Measurements from ENCODE around the gene LMX1A.

LMX1A gene

DNA sequence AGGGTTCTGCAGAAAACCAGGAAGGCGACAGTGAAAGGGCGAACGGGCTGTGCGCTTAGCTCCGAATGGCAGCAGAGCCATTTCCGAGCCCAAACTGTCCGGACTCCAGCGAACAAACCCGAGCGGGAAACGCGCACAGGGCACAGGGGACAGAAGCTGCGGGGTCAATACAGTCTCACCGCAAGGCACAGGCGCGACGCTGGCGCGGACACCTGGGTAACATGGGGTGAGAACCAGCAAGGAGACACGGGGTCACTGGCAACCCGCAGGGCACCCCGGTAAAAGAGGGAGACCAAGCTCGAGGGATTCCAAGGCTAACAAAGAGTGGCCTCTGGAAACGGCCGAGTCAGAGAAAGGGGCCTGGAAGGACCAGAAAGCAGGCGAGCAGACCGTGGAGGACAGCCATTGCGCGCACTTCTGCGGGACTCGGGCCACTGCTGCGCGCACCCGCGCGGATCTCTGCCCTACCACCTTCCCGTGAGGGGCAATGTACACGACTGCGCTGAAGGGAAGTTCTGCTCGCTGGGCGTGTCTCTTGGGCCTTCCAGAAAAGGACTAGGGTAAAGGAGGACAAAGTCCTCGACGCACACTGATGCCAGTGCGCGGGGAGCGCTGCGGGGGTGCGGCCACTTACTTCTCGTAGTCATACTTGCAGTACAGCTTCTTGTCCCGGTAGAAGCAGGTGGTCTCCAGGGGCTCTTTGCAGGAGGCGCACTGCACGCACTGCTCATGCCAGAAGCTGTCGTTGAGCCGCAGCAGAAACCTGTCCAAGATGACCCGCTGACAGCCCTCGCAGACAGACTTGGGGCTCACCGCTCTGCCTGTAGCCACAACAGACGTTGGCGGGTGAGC lies 3.8 kb downstream of the LMX1A start:
- TF ChIP-seq CREB1 (IDR thresholded peaks at IDR 0.05; ENCODE audit: low read depth): no peak
- TF ChIP-seq NFIC (IDR thresholded peaks at IDR 0.05): no peak

- TF ChIP-seq TAF1 (IDR thresholded peaks at IDR 0.05; ENCODE audit: low read depth) (no peak), MAX (IDR thresholded peaks at IDR 0.05) (no peak), YY1 (IDR thresholded peaks at IDR 0.05; ENCODE audit: low read depth) (no peak), RAD21 (IDR thresholded peaks at IDR 0.05; ENCODE audit: low read depth) (no peak), NFIC (IDR thresholded peaks at IDR 0.05) (no peak), EGR1 (IDR thresholded peaks at IDR 0.05) (no peak), FOXM1 (IDR thresholded peaks at IDR 0.05; ENCODE audit: borderline replicate concordance, low read depth) (no peak), TEAD4 (IDR thresholded peaks at IDR 0.05) (no peak), ZBTB7A (IDR thresholded peaks at IDR 0.05; ENCODE audit: low read depth) (no peak), EP300 (IDR thresholded peaks at IDR 0.05; ENCODE audit: borderline replicate concordance) (no peak), TCF12 (IDR thresholded peaks at IDR 0.05; ENCODE audit: low read depth) (no peak), CREB1 (IDR thresholded peaks at IDR 0.05; ENCODE audit: low read depth) (no peak), CEBPB (IDR thresholded peaks at IDR 0.05) (no peak)
- TF ChIP-seq, protein P1, sequence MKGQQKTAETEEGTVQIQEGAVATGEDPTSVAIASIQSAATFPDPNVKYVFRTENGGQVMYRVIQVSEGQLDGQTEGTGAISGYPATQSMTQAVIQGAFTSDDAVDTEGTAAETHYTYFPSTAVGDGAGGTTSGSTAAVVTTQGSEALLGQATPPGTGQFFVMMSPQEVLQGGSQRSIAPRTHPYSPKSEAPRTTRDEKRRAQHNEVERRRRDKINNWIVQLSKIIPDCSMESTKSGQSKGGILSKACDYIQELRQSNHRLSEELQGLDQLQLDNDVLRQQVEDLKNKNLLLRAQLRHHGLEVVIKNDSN (IDR thresholded peaks at IDR 0.05): no peak
- TF ChIP-seq, protein P2, sequence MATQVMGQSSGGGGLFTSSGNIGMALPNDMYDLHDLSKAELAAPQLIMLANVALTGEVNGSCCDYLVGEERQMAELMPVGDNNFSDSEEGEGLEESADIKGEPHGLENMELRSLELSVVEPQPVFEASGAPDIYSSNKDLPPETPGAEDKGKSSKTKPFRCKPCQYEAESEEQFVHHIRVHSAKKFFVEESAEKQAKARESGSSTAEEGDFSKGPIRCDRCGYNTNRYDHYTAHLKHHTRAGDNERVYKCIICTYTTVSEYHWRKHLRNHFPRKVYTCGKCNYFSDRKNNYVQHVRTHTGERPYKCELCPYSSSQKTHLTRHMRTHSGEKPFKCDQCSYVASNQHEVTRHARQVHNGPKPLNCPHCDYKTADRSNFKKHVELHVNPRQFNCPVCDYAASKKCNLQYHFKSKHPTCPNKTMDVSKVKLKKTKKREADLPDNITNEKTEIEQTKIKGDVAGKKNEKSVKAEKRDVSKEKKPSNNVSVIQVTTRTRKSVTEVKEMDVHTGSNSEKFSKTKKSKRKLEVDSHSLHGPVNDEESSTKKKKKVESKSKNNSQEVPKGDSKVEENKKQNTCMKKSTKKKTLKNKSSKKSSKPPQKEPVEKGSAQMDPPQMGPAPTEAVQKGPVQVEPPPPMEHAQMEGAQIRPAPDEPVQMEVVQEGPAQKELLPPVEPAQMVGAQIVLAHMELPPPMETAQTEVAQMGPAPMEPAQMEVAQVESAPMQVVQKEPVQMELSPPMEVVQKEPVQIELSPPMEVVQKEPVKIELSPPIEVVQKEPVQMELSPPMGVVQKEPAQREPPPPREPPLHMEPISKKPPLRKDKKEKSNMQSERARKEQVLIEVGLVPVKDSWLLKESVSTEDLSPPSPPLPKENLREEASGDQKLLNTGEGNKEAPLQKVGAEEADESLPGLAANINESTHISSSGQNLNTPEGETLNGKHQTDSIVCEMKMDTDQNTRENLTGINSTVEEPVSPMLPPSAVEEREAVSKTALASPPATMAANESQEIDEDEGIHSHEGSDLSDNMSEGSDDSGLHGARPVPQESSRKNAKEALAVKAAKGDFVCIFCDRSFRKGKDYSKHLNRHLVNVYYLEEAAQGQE (IDR thresholded peaks at IDR 0.05; ENCODE audit: low read depth): no peak
These were observed 4.6 kb downstream of the LMX1A start for GRCh38 chr1:165351863-165352441.

GRCh38 chr1:165350840-165351239 lies 5.7 kb downstream of the LMX1A start:
- TF ChIP-seq CEBPB (IDR thresholded peaks at IDR 0.05): no peak
- TF ChIP-seq MAX (IDR thresholded peaks at IDR 0.05): no peak
- no peak for TF ChIP-seq FOXM1 (IDR thresholded peaks at IDR 0.05; ENCODE audit: borderline replicate concordance, low read depth)
- TF ChIP-seq CREB1 (IDR thresholded peaks at IDR 0.05; ENCODE audit: low read depth): no peak
- TF ChIP-seq, protein P2 (IDR thresholded peaks at IDR 0.05; ENCODE audit: low read depth): no peak
- TF ChIP-seq, protein P1 (IDR thresholded peaks at IDR 0.05): no peak
- TF ChIP-seq TCF12 (IDR thresholded peaks at IDR 0.05; ENCODE audit: low read depth): no peak
- no peak for TF ChIP-seq YY1 (IDR thresholded peaks at IDR 0.05; ENCODE audit: low read depth)
- TF ChIP-seq RAD21 (IDR thresholded peaks at IDR 0.05; ENCODE audit: low read depth): no peak
- no peak for TF ChIP-seq NFIC (IDR thresholded peaks at IDR 0.05)
- no peak for TF ChIP-seq TEAD4 (IDR thresholded peaks at IDR 0.05)
- no peak for TF ChIP-seq ZBTB7A (IDR thresholded peaks at IDR 0.05; ENCODE audit: low read depth)
- no peak for TF ChIP-seq EGR1 (IDR thresholded peaks at IDR 0.05)
- no peak for TF ChIP-seq TAF1 (IDR thresholded peaks at IDR 0.05; ENCODE audit: low read depth)
- no peak for TF ChIP-seq EP300 (IDR thresholded peaks at IDR 0.05; ENCODE audit: borderline replicate concordance)

DNA sequence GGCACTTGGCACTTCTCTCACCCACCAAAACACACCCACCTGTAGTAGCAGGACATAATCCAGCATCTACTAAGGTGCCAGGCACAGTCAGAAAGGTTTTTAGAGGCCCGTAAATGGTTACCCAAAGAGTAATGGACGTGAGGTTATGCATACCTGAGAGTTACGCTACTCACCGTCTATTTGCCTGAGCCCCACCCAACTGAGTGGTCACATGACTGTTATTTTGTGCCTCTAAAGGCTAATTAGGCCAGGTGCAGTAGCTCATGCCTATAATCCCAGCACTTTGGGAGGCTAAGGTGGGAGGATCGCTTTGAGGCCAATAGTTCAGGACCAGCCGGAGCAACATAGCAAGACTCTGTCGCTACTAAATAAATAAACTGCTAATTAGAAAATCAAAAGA lies 11.0 kb downstream of the LMX1A start:
- no peak for TF ChIP-seq TEAD4 (IDR thresholded peaks at IDR 0.05)
- TF ChIP-seq TAF1 (IDR thresholded peaks at IDR 0.05; ENCODE audit: low read depth): no peak
- TF ChIP-seq ZBTB7A (IDR thresholded peaks at IDR 0.05; ENCODE audit: low read depth): no peak
- no peak for TF ChIP-seq NFIC (IDR thresholded peaks at IDR 0.05)
- TF ChIP-seq CREB1 (IDR thresholded peaks at IDR 0.05; ENCODE audit: low read depth): no peak
- TF ChIP-seq CEBPB (IDR thresholded peaks at IDR 0.05): no peak
- TF ChIP-seq, protein P1 (IDR thresholded peaks at IDR 0.05): no peak
- no peak for TF ChIP-seq MAX (IDR thresholded peaks at IDR 0.05)
- no peak for TF ChIP-seq EGR1 (IDR thresholded peaks at IDR 0.05)

DNA sequence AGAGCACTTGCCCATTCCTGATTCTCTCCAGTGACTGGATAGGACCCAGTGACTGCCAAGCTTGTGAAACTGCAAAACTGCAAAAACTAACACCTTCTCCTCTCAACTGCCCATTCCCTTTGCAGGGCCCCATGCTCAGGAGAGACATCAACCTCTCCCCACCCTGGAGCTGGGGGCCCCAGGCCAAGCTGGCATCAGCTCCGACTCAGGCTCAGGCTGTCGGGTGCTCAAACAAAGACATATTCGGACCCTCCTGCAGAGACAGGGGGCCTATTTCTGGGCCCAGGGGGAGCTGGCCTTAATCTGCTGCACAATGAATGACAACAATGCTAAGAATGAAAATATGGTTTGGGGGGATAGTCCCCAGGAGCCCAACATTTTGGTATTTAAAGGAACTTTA lies 11.8 kb downstream of the LMX1A start:
- TF ChIP-seq CEBPB (IDR thresholded peaks at IDR 0.05) (no peak), RAD21 (IDR thresholded peaks at IDR 0.05; ENCODE audit: low read depth) (no peak), NFIC (IDR thresholded peaks at IDR 0.05) (no peak), EGR1 (IDR thresholded peaks at IDR 0.05) (no peak), MAX (IDR thresholded peaks at IDR 0.05) (no peak), ZBTB7A (IDR thresholded peaks at IDR 0.05; ENCODE audit: low read depth) (no peak), TEAD4 (IDR thresholded peaks at IDR 0.05) (no peak), FOXM1 (IDR thresholded peaks at IDR 0.05; ENCODE audit: borderline replicate concordance, low read depth) (no peak), EP300 (IDR thresholded peaks at IDR 0.05; ENCODE audit: borderline replicate concordance) (no peak), TAF1 (IDR thresholded peaks at IDR 0.05; ENCODE audit: low read depth) (no peak), CREB1 (IDR thresholded peaks at IDR 0.05; ENCODE audit: low read depth) (no peak), TCF12 (IDR thresholded peaks at IDR 0.05; ENCODE audit: low read depth) (no peak), YY1 (IDR thresholded peaks at IDR 0.05; ENCODE audit: low read depth) (no peak)
- TF ChIP-seq, protein P2 (IDR thresholded peaks at IDR 0.05; ENCODE audit: low read depth): no peak
- TF ChIP-seq, protein P1 (IDR thresholded peaks at IDR 0.05): no peak
